Measurements from ENCODE around the gene CLEC16A.

Gene CLEC16A

DNA sequence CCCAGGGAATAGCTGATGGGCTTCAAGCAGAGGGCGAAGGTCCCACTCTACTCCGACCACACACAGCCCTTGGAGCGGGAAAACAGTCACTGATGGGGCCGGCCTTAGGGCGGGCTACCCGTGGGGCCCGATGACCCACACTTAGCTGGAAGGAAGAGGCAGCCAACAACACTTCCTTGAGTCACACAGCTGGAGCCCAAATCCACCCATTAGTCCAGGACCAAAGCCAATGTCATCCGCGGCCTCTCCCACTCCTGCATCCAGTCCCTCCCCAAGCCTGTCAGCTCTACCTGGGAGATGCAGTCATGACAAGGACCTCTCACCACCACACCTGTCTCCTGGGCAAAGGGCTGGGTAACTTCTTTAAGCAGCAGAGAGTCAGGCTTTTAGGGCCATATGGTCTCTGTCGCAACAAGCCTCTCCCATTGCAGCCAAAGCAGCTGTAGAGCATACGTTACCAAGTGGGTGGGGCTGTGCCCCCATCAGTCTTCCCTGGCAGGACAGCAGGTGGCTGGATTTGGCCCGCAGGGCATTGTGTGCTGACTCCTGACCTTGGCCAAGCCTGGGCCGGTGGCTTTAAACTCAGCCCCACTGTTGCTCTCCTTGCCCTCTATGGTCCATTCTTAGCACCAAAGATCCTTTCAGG is 200.9 kb downstream of the CLEC16A start:
- no peak for DNase-seq

DNA sequence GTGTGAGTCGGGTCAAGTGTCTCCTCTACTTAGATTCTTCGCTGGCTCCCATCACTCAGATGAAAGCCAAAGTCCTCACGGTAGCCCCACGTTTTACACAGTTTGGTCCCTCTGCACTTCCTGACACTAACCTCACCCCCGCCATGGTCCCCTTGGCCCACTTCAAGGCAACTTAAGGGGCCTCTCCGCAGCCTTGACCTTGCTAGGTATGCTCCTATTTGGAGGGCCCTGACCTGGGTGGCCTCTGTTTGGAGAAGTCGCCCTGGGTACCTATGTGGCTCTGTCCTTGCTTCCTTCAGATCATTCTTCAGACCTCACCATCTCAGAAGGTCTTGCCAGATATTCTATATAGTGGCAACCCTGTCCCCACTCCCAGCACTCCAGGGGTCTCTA is 201.5 kb downstream of the CLEC16A start:
- no peak for DNase-seq

DNA sequence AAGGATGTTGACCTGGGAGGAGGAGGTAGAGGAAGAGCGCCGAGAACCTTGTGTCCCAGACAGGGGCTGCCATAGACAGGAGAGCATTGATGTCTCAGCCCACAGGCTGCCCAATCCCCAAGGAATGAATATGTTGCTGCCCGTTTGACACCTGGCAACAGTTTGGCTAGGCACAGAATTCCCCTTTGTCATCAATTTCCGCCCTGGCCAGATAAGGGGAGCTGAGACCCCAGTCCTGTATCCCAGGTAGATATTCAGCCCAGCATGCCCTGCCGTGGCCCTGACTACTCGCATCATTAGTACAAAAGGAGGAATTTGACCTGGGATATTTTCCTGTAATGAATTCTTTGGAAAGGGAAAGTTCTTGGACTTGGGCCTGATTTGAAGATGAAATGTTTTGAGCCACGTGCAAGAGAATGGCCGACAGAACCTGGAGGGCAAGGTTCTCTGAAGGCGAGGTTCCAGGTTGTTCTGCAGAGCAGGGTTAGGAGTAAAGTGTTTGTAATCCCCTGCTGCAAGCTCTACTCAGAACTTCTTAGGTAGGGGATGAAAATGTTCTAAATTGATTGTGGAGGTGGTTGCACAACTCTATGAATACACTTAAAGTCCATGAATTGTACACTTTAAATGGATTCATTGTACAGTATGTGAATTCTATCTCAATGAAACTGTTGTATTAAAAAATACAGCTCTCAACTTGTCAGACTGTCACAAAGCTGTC is 202.8 kb downstream of the CLEC16A start:
- DNase-seq, result no peak

- DNase-seq, result no peak
Measured at GRCh38 chr16:11147754-11148444, 203.5 kb downstream of the CLEC16A start.

- DNase-seq, result no peak
Measured at GRCh38 chr16:11149011-11149616, 204.8 kb downstream of the CLEC16A start.

DNA sequence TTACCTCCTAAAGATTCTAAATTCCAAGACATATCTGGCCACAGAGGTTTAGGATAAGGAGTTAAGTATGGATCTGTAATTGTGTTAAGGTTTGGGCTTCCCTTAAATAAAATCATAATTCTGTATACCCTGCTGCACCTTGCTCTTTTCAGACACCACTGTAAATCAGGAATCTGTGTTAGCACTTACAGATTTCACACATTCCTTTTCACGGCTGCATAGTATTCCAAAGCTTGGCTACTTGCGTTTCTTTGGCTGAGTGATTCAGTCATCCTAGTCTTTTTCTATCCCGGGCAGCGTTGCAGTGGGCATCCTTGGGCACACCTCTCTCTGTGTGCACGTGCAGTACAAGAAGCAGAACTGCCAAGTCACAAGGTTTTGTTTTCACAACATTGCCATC is 205.8 kb downstream of the CLEC16A start:
- no peak for DNase-seq

- no peak for DNase-seq
Measured at GRCh38 chr16:11151156-11151884, 207.0 kb downstream of the CLEC16A start.

DNA sequence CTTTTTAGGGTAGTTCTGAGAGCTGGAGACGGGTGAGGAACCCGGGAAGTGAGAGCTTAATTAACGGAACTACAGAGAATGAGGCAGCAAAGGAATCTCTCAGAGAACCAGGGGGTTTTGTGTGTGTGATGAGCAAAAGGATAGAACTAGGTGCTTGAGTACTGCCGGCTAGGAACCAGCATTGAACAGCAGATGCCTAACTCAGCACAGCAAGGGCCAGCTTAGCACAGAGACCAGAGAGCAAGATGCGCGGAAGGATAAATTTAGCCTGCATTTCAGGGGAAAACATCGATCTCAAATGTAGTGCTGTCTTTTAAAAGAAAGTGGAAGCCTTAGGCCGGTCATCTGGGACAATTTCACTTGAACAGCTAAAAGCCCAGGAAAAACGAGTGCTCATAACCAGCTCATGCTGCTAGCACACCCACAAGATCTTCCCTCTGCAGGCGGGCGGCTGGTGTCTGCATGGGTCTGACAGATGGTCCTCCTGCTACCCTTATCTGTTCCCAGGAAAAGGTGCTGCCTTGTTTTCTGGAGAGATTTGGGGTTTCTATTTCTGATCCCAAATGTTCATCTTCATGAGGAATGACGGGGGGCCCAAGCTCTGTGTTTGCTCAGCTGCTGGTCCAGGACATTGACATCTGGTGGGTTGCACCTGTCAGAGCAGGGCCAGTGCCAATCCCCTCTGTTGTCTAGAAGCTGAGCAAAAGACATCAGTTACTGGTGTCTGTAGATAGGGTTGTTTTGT is 207.7 kb downstream of the CLEC16A start:
- DNase-seq, result no peak

DNA sequence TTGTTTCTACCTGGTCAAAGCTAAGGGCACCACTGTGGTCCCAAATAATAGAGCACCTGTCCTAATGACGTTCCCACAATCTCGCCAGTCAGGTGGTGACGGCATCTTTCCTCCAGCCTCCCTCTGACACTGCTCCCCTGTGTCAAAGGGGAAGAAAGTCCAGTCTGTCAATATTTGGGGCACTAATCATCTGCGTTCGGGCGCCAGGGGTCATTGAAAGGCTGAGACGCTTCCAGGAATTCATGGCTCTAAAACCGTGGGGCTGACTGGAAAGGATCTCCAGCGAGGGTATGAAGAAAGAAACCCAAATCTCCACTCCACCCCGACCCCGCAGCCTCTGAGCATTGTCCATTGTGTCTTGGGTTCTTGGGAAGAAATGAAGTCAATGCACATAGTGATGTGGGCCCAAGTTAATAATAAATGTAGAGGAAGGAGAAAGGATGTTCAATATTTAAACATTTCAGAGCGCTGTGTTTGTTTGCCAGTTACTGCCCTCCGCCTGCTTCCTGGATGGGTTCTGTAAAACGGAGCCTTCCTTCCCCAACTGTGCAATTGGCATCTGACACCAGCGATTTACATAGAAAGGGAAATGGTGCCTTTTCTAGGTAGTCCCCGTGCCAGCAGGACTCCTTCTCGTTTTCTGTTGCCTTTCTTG is 208.4 kb downstream of the CLEC16A start:
- DNase-seq, result no peak

DNA sequence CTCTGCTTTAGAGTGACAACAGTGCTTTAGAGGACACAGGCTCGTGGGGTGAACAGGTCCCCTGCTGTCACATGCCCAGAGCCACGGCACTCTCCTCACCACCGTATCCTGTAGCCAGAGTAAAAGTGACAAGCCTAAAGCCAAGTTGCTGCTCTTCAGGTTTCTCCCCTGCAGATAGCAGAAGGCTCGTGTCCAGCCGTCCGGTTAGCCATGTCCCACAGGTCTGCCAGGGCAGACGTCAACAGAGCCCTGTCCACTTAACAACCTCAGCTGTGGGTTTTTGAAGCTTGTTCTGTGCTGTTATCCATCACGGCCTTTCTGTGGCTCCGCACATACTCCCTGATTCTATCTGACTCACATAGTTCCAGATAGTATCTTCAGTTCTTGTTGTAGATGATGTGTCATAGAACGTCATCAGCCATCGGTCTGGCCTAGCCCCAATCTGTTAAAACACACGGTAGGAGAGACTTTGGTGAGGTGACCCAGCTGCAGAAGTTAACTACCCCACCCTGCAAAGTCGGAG is 211.0 kb downstream of the CLEC16A start:
- no peak for DNase-seq

- no peak for DNase-seq
Measured at GRCh38 chr16:11156401-11156800, 212.0 kb downstream of the CLEC16A start.

- DNase-seq, result no peak
Measured at GRCh38 chr16:11157143-11157542, 212.8 kb downstream of the CLEC16A start.

DNA sequence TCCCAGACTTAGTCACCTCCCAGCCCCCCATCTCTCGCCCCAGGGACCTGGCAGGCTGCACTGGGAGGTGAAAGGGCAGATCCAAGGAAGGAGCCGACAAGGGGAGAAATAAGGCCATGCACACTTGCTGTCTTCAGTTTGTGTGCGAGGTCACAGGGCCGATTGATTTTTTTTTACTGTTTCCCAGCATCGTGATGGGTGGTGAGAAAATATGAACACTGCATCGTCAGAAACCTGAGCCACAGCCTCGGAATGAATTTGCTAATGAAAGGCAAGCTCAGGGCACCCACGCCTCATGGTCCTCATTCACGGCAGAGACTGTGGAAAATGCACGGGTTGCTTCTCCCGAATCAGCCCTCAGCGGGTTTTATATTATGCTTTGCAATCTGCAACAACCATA is 213.7 kb downstream of the CLEC16A start:
- DNase-seq, result no peak

DNA sequence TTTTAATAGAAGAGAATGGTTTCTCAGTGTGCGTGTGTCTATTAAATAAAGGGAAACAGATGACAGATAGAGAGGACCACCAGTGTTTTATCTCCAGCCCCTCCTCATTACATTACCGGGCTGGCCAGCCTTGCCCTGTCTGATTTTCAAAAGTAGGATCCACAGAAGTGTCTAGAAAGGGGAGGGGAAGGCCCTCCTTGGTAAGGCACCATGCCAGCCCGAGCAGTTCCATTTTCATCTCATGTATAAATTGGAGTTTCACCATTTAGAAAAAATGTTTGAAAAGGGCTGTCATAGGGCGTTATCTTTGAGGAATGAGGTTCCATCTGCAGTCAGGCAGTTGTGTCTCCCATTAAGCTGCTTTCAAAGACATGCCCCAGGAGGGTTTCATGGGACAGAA is 214.9 kb downstream of the CLEC16A start:
- no peak for DNase-seq

GRCh38 chr16:11160676-11161115 is 216.3 kb downstream of the CLEC16A start:
- no peak for DNase-seq

GRCh38 chr16:11161439-11161838 is 217.1 kb downstream of the CLEC16A start:
- no peak for DNase-seq

GRCh38 chr16:11161974-11162373 is 217.6 kb downstream of the CLEC16A start:
- no peak for DNase-seq

DNA sequence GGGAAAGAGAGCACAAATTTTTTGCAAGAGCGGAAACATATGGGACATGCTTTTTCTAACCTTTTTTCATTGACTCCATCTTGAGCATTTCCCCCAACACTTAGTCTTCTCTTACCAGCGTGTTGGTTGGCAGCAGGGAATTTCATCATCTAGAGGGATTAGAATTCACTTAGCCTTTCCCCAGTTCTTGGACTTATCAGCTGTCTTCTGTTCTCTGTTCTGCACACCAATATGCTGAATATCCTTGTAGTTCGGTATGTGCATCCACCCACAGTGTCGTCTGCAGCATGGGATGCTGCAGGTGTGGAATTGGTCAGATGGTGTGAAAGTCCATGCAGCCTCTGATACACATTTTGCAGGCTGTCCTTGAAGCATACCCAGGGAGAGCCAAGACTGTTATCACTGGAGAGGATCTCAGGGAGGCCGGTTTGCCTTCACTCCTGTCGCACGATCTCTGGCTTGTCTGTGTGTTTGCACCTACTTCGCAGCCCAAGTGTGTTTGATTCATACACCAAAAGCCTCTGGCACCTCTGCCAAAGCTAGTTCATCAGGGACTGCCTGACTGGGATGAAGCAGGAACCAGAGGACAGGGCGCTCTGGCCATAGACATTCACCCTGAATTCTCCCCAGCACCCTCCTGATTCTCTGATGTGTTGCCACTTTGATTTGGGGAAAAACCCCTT is 218.4 kb downstream of the CLEC16A start:
- no peak for DNase-seq

- no peak for DNase-seq
Measured at GRCh38 chr16:11163761-11164261, 219.4 kb downstream of the CLEC16A start.

GRCh38 chr16:11164482-11165270 is 220.3 kb downstream of the CLEC16A start:
- no peak for DNase-seq

Measured in DMS79 (cell line).